CD4-positive, alpha-beta T cell treated with Interleukin-15 for 1 hour (primary cell): ENCODE data around the gene CORO6.

Source experiments
- DNase-seq: peaks from one replicate; pipeline ENCODE4 v3.0.0-alpha.2; 2020

The CORO6 gene

DNA sequence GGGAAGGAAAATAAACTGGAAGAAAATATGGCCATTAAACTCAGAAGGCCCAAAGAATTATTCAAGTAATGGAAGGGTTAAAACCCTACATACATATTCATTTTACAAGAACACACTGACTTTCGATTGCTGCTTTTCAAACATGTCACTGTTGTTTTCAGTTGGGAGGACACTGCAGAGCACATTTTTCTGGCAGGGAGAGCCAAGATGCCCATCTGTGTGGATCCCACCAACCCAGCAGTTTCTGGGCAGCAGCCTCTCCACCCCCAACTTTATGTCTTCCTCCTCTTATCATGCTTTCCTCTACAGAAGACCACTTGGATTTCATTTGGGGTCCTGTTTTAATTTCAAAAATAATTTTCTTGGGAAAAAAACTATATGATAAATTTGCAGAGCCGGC, 7.1 kb upstream of the CORO6 start:
- DNase-seq = no peak

- DNase-seq = no peak
Observed at GRCh38 chr17:29628644-29629043, 5.9 kb upstream of the CORO6 start.

DNA sequence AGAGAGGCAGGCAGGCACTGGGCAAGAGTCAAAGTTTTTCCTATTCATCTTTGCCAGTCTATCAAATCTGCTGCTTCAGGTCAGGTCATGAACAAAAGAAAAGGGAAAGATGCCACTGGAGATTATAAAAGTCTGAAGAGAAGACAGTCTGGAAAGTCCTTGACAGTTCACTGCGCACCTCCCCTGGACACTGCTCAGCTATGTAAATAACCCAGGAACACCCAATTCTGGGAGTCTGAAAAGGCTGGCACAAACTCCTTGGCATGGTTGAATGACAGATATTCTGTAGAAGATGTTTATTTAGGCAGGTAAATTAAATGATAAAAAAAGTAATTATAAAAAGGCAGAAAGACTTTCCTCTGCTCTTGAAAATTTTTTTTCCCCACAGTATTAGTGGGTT, 5.2 kb upstream of the CORO6 start:
- no peak for DNase-seq

GRCh38 chr17:29625037-29625750, 2.5 kb upstream of the CORO6 start:
- no peak for DNase-seq

DNA sequence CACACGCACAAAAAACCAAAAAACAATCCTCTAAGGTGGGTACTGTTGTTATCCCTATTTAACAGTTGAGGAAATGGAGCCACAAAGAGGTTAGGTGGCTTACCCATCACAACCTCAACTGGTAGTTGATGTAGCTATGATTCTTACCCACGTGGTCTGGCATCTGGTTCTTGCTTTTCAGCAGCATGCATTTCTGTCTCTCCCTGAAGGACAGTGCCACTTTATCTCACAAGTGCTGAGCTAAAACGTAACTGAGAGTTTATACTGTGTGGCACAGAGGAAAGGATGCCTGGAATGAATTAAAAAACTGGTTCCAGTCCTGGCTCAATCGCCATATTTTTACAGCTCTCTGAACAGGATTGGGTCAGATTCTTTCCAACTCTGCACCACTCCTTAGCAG, 1.9 kb upstream of the CORO6 start:
- no peak for DNase-seq

GRCh38 chr17:29623283-29623647, 553 bp upstream of the CORO6 start:
- DNase-seq = no peak

DNA sequence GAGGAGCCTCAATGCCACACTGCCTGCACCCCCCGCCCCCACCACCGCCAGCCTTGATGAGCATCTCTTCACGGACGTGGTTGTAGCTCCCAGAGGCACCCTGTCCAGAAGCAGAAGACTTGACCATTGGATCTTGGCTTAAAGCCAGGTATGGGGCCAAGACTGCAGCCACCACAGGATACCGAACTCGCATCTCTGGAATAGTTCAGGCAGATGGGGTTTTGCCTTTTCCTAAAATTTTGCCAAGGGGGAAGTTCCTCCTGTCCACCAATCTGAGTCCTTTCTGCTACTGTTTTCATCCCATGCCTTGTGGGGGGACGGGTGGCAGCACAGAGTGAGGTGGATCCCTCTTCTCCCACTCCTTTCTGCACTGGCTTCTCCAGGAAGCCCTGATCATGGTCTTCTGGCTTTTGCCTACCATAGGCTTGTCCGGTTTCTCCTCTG, 939 bp downstream of the CORO6 start:
- no peak for DNase-seq

DNA sequence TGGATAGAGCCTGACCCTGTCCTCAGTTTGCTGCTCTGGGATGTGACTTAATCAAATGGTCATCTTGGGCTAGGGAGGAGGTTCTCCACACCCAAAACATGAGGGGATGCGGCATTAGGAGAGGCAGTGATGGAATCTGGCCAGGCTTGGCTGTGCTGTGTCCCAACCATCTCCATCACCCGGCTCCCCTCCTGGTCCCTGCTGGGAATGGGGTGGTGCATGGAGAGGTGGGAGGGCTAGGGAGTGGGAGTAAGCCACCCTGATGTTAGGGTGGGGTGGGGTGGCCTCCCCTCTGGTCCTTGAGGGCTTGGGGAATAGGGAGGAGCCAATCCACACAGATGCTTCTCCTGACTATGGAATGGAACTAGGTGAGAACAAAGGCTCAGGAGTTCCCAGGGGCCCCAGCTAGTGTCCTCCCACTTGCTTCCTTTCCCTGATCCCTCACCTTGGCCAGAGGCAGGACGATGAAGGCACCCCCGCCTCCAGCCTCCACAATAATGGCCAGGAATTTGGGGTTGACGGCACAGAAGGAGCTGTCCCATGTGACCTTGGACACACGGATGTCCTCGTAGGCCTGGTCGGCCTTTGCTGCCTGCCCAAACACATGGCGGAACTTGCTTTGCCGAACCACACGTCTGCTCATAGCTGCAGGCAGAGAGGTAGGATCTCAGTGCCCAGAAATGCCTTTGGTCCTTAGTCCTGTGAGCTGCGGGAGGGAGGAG, 1.8 kb downstream of the CORO6 start:
- DNase-seq = no peak

GRCh38 chr17:29620271-29620670, 2.4 kb downstream of the CORO6 start:
- DNase-seq = no peak

DNA sequence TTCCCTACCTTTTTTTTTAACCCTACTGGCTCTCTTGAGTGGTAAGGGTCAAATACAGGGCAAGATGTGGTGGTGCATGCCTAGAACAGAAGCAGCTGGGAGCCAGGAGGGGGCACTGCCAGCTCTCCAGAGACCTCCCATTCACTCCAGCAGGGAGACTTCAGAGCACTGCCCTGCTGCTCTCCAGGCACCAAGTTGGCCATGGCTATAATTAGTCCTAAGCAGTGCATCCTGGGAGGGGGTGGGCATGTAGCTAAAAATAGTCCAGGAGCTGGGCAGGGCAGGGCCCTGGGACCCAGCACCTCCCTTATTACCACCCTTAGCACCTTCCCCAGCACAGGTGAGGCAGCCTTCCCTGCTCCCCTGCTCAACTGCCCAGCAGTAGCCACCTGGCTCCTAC, 3.5 kb downstream of the CORO6 start:
- no peak for DNase-seq

GRCh38 chr17:29618272-29619065, 4.2 kb downstream of the CORO6 start:
- DNase-seq = no peak

DNA sequence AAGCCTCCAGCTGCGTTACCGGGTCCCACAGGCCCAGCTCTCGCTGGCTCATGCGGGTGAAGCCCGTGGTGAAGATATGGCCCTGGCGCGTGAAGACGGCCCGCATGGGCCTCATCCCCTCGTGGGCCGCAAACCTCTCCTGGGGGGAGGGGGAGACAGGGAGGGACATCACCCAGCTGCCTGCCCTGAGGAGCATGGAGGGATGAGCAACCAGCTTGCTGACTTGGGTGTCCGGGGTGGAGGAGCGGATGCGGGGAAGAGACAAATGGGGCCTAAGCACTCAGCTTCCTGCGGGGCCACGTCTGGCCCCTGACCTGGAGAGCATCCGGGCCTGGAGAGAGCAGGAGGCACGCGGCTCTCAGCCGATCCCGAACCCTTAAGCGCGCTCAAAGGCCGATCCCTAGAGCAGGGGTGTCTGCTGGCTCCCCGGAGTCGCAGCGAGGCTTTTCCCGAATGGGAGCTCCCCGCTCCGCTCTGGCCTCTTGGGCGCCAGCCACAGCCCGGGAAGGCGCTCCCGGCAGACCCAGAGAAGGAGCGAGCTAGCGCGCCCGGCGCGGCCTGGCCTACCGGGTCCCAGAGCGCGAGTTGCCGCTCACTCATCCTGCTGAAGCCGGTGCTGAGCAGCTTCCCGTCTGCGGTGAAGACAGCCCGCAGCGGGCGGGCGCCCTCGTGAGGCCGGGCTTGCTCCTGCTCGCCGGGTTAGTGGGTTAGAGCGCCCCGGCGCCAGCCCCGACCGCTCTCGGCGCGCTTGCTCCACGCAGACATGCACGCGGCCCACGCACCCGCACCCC, 5.0 kb downstream of the CORO6 start:
- peak; percentile 88 for DNase-seq

GRCh38 chr17:29617125-29617480, 5.6 kb downstream of the CORO6 start:
- peak; percentile 90 for DNase-seq

- DNase-seq = no peak
Observed at GRCh38 chr17:29616300-29617048, 6.2 kb downstream of the CORO6 start.

DNA sequence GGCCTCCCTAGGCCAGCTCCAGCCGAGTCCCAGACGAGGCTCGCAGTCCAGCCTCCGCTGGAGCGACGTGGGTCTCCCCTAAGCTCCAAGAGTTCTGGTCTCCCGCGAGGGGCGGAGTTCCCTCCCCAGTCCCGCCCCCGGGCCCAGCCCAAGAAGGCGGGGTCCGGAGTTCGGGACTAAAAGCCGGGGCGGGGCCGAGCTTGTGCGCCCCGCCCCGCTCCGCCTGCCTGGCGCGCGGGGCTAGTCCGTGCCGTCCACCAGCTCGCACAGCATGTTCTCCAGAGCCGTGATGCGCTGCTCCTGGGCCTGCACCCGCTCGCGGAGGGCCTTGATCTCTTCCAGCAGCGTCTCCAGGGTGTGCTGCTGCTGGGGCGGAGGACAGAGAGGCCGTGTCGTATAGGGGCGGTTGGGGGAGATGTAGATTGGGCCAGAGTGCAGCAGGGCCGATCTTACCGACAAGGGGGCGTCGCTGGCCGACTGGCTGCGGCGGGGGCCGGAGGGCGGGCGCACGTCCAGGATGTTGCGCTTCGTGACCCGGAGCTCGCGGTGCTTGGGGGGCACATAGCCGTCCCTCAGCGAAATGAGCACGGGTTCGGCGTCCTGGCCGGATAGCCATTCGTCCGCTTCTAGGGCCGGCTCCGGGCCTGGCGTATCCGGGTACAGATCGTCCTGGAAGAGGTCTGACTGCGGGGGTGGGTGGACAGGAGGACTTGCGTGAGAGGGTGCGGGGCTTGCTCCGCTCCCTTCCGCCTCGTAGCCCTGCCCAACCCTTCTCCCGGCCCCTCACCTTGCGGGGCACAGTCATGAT, 7.0 kb downstream of the CORO6 start:
- DNase-seq = peak; percentile 87

DNA sequence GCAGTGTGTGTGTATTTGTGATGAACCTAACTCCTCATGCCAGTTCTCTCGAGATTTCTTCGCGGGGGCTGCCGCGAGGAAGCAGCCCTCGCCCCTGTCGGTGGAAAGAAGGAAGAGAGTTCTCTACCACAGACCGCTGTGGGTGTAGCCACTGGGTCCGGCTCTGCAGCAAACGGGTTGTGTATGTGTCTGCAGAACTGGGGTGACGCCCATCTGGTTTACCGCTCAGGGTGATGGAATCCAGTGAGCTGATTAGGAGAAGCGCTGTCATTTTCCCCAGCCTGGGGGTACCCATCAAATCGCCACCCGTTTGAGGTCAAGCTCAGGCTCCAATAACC, 7.7 kb downstream of the CORO6 start:
- peak; percentile 76 for DNase-seq

GRCh38 chr17:29614349-29615047, 8.2 kb downstream of the CORO6 start:
- DNase-seq = no peak

DNA sequence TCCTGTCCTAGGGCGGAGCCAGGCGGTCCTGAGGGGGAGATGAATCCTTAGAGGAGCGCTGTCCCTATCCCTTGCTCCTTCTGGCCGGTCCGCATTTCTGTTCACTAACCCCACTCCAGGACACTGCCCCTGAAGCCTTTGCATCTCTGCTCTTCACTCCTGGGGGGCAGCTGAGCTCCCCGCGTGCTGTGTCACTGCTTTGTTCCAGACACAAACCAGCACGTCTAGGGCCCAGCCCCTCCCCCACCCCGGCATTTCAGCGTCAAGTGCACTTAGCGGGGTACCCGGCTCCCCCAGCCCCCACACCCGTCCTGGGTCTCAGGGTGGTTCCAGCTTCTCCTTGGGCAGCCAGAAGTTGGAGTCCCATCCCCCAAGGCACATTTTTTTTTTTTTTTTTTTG, 8.9 kb downstream of the CORO6 start:
- DNase-seq = no peak

DNA sequence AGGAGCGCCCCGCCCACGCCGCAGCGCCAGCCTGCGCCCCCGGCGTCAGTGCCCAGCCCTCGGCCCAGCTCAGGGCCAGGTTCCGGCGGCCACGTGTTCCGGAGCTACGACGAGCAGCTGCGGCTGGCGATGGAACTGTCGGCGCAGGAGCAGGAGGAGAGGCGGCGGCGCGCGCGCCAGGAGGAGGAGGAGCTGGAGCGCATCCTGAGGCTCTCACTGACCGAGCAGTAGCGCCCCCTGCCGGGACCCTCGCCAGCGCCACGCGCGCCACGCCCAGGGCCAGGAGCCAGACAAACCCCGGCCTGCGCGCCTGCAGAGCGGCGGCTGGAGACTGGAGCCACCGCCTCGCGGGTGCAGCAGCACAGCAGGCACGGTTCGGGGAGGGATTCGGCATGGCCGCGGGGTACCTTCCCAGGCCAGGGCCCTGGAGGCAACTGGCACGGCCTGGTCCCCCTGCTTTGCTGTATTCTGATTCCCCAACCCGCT, 9.3 kb downstream of the CORO6 start:
- peak; percentile 88 for DNase-seq

GRCh38 chr17:29612404-29613280, 10.1 kb downstream of the CORO6 start:
- DNase-seq = no peak
